Neural progenitor cell (in vitro differentiated cells): ENCODE measurements around the gene ELP5.

Experiments used
- CTCF ChIP-seq: fragments of 200-600 bp; sonication (generic); IDR thresholded peaks from 2 replicates; pipeline ENCODE4 v1.5.1; 2017; ENCODE audit warnings: antibody characterized with exemption, mild to moderate bottlenecking
- EZH2 ChIP-seq: fragments of 200-600 bp; sonication (generic); IDR thresholded peaks from 2 replicates; pipeline ENCODE4 v1.6.1; 2017; ENCODE audit warnings: antibody characterized with exemption, mild to moderate bottlenecking, moderate library complexity
- EZH2phosphoT487 ChIP-seq: fragments of 200-600 bp; sonication (generic); IDR thresholded peaks from 2 replicates; pipeline ENCODE4 v1.6.1; 2017; ENCODE audit warnings: antibody characterized with exemption

DNA sequence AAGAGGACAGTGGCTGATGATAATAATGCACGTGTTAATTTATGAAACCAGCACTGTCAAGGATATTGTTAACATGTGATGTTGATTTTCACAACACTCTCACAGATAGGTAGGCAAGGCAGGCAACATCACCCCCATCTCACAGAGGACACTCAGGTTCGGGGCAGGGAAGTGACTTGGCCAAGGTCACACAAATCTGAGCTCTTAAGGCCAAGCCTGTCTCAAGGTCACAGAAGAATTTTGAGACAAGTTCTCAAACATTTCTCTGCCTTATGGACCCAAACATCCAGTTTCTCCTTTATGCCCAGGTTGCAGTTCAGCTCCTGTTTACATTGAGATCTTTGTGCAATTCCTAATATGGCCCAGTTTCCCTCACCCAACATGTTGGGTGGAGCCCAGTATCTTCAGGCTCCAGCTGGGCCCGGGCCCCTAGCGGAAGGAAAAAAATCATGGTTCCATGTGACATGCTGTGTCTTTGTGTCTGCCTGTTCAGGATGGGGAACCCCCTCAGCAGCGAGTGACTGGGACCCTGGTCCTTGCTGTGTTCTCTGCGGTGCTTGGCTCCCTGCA lies 30.8 kb downstream of the ELP5 start:
- TF ChIP-seq EZH2 (no peak), CTCF (no peak), EZH2phosphoT487 (no peak)
